Natural killer cell (primary cell): ENCODE results near the gene TBXA2R. TPM values are rescaled to one million over a fixed set of nuclear protein-coding genes. Genes with fewer than 3 reads are reported as not detected.
A peak's percentile ranks its signal among the peaks of the same experiment; 100 is the strongest.

Experiments
- ATAC-seq, 3 donors: fragments of 150-1000 bp in 2 of 3; fragments of 200-7000 bp in 1 of 3; cut with Tn5 transposase; 1 replicate in 1 of 3; 2 replicates in 2 of 3; pipeline ENCODE4 v1.10.0; 2021; ENCODE audit warnings: mild to moderate bottlenecking in 2 of 3, moderate library complexity in 2 of 3
- DNase-seq, 2 donors: peaks; one replicate each; pipeline versions ENCODE4 v3.0.0 to v3.0.0-alpha.2; 2013 to 2021; ENCODE audit warnings: mixed read lengths in 1 of 2
- H3K27ac ChIP-seq: one replicate; pipeline ENCODE4 v1.5.1; 2013; ENCODE audit warnings: mild to moderate bottlenecking, low read length
- H3K27me3 ChIP-seq: one replicate; pipeline ENCODE4 v1.6.1; 2013; ENCODE audit warnings: low read length; ENCODE audit not compliant: control insufficient read depth, insufficient read depth
- H3K36me3 ChIP-seq: one replicate; pipeline ENCODE4 v1.6.1; 2013; ENCODE audit warnings: low read length; ENCODE audit not compliant: control insufficient read depth, insufficient read depth
- H3K4me1 ChIP-seq: one replicate; pipeline ENCODE4 v1.6.1; 2013; ENCODE audit warnings: low read length; ENCODE audit not compliant: control insufficient read depth, insufficient read depth
- H3K4me3 ChIP-seq: one replicate; pipeline ENCODE4 v1.5.1; 2013; ENCODE audit warnings: low read length
- H3K9me3 ChIP-seq: one replicate; pipeline ENCODE4 v1.6.1; 2013; ENCODE audit warnings: low read length; ENCODE audit not compliant: control insufficient read depth, insufficient read depth
- H3K27ac Mint-ChIP-seq, 2 donors: one replicate each; pipeline ENCODE4 v1.8.0; 2022; ENCODE audit warnings: mild to moderate bottlenecking in 2 of 2, mixed read lengths in 2 of 2, moderate library complexity in 1 of 2
- H3K27me3 Mint-ChIP-seq, 2 donors: one replicate each; pipeline ENCODE4 v1.8.0; 2022; ENCODE audit warnings: low read depth in 2 of 2, mixed read lengths in 2 of 2
- H3K36me3 Mint-ChIP-seq: one replicate; pipeline ENCODE4 v1.8.0; 2022; ENCODE audit warnings: mixed read lengths
- H3K4me1 Mint-ChIP-seq, 2 donors: one replicate each; pipeline ENCODE4 v1.8.0; 2022; ENCODE audit warnings: mixed read lengths in 2 of 2
- H3K4me3 Mint-ChIP-seq: one replicate; pipeline ENCODE4 v1.8.0; 2022; ENCODE audit warnings: mild to moderate bottlenecking, moderate library complexity, mixed read lengths
- H3K9me3 Mint-ChIP-seq, 2 donors: one replicate each; pipeline ENCODE4 v1.8.0; 2022; ENCODE audit warnings: mixed read lengths in 2 of 2
- CTCF ChIP-seq: fragments of 200-600 bp; IDR thresholded peaks from one replicate; pipeline ENCODE4 v1.8.0; 2022; ENCODE audit warnings: antibody characterized with exemption
- WGBS: methylation state at CpG from one replicate; pipeline ENCODE4 v1.1.7; 2013; ENCODE audit warnings: missing lambda C conversion rate; ENCODE audit not compliant: insufficient coverage; 5-methylcytosine and 5-hydroxymethylcytosine counted together
- intact Hi-C: fragments of 100-400 bp; cut with micrococcal nuclease; formaldehyde crosslinking; loops from one replicate; pipeline ENCODE4 v1.14.2; 2022
- total RNA-seq, 4 donors: library from RNA; stranded (reverse); fragments of 120-200 nt in 1 of 4; gene quantifications; one replicate each; pipeline versions ENCODE4 v1.2.3 to v1.2.4, GENCODE V29; 2013 to 2022

TBXA2R gene
- total RNA-seq, 3 donors from 2014 or later (not counting 1 experiment from before 2014, with no cell fraction given), result 1.4 to 2.1 (median 2.1) TPM

DNA sequence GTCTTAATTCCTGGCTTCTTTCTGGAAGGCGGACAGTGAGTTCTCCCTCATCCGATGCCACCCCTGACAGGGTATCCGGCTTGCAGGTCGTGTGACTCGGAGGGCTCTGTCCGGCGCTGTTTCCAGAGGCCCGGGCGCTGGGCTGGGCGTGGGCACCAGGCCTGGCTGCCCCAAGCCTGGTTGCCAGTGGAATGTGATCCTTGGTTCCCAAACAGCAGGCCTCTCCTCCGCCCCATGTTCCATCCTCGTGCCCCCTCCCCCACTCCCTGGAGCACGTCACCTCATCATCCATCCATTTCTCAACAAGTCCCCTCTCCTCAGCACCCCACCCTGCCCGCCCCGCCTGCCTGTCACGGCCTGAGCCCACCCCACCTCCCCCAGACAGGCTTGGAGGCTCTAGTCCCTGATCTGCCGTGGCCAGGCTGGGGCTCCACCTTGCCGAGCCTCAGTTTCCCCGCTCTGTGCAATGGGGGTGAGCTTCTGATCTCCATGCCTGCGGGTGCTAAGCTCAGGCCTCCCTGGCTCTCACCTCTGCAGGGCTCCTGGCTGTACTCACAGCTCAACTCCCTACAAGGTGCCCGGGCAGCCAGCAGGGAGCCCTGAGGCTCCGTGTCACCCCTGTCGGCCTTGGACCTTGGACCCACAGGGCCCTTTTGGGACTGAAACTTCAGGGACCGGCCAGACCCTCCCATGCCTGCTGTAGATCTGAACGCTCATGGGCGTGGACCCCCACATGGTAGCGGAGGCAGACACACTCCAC, 2.3 kb downstream of the TBXA2R start:
- Histone ChIP-seq H3K27ac (peak overlapping the region; percentile 47), H3K4me1 (peaks cover 52% of the 10 kb centered on the region), H3K27me3 (no peaks in the 10 kb centered on the region), H3K36me3 (no peaks in the 10 kb centered on the region), H3K4me3 (peak overlapping the region; percentile 14), H3K9me3 (no peaks in the 10 kb centered on the region)
- DNase-seq, result no peak
- peak overlapping the region; percentile 38 for H3K4me3 Mint-ChIP-seq
- H3K27me3 Mint-ChIP-seq, result no peaks in the 10 kb centered on the region
- ATAC-seq, result no peak
- H3K27ac Mint-ChIP-seq, result no peak overlapping the region
- no peaks in the 10 kb centered on the region for H3K9me3 Mint-ChIP-seq
- H3K4me1 Mint-ChIP-seq, result peaks cover 7 to 21% of the 10 kb centered on the region in 2 donors
- WGBS, result 65% methylated on average over 27 of the region's 27 CpGs
- H3K36me3 Mint-ChIP-seq, result no peaks in the 10 kb centered on the region
- intact Hi-C loops, result no loop called here
- no peak for TF ChIP-seq CTCF

DNA sequence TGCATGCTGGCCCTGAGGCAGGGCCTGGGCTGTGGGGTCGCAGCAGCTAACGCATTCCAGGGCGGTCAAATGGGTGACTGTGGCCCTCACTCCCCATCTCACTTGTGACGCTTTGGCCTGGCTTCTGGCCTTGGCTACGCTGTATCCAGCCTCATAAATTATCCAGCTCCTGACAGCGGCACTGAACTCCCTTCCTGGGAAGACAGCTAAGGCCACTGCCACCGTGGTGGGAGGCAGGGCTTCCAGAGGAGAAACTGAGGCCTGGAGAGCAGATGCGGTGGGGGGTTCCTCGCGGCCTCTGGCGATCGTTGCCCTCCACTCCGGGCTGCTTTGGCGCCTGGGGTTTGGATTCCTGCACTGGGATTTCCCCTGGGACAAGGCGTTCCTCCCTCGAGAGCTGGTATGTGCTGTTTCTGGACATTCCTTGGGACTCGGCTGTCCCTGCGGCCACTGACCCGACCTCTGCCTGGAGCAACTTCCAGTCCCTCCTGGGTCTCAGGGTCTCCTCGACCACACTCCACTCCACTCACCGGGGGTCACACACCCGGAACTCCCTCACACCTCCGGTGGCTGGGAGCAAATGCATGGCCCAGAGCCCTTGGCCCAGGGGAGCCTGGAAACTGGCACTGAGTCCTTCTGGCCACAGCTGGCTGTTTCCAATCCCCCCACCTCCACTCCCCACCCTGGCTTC, 3.4 kb downstream of the TBXA2R start:
- H3K9me3 ChIP-seq, result no peaks in the 10 kb centered on the region
- no peaks in the 10 kb centered on the region for H3K36me3 ChIP-seq
- Mint-ChIP-seq H3K4me3 (no peak overlapping the region), H3K36me3 (no peaks in the 10 kb centered on the region), H3K9me3 (no peaks in the 10 kb centered on the region), H3K27ac (no peak overlapping the region), H3K4me1 (peaks cover 6 to 13% of the 10 kb centered on the region in 2 donors), H3K27me3 (no peaks in the 10 kb centered on the region)
- no peak overlapping the region for H3K27ac ChIP-seq
- WGBS, result 94% methylated on average over 23 of the region's 23 CpGs
- H3K4me1 ChIP-seq, result peaks cover 43% of the 10 kb centered on the region
- no peak overlapping the region for H3K4me3 ChIP-seq
- ATAC-seq (no peak), DNase-seq (no peak)
- TF ChIP-seq CTCF, result no peak
- H3K27me3 ChIP-seq, result no peaks in the 10 kb centered on the region
- intact Hi-C loops, result no loop called here

GRCh38 chr19:3601021-3601420, 5.7 kb downstream of the TBXA2R start:
- no peaks in the 10 kb centered on the region for H3K27me3 ChIP-seq
- Mint-ChIP-seq H3K4me1 (no peaks in the 10 kb centered on the region), H3K4me3 (no peak overlapping the region), H3K9me3 (no peaks in the 10 kb centered on the region), H3K27me3 (no peaks in the 10 kb centered on the region), H3K36me3 (no peaks in the 10 kb centered on the region), H3K27ac (no peak overlapping the region)
- no peak for DNase-seq
- H3K27ac ChIP-seq, result no peak overlapping the region
- TF ChIP-seq CTCF, result no peak
- intact Hi-C loops, result no loop called here
- H3K4me1 ChIP-seq, result peaks cover 22% of the 10 kb centered on the region
- no peaks in the 10 kb centered on the region for H3K9me3 ChIP-seq
- ATAC-seq, result no peak
- H3K36me3 ChIP-seq, result no peaks in the 10 kb centered on the region
- H3K4me3 ChIP-seq, result no peak overlapping the region
- WGBS, result 93% methylated on average over 11 of the region's 12 CpGs
